GM04504 (cell line): ENCODE measurements around the gene UBASH3A.

Experiments used
- DNase-seq: peaks from one replicate; pipeline ENCODE4 v3.0.0-alpha.2; 2012; ENCODE audit warnings: low read depth

Gene UBASH3A

DNA sequence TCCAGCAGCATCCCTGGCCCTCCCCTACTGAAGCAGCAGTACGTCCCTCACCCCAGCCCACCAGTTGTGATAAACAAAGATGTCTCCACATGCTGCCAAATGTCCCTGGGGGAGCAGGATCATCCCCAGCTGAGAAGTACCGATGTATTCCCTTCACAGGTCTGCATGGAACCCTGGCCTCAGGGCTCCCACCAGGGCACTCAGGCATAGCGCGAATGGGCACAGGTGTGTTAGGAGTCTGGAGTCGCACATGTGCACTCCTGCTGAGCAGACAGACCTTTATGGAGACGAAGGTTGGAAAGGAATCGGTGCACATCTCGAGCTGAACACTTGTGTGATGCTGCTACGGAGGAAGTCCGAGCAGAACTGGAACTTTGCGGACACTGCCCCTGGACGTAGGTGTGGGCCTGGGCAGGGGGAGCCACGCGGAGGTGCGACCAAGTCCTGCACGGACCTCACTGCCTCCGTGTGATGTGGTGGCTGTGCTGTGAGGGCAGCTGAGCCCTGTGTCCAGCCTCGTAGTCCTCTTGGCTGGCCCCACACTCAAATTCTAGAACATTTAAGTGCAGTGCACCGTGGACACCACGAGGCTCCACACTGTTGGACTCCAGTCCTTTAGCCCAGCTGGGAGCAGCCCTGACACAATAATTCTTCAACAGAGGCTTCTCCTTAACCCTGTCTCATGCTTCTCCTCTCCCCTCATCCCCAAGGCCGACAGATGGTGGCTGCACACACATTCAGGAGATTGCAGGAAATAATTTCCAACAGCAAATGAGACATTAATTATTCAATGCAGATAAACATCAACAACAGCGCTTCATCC lies 48.9 kb downstream of the UBASH3A start:
- no peak for DNase-seq

DNA sequence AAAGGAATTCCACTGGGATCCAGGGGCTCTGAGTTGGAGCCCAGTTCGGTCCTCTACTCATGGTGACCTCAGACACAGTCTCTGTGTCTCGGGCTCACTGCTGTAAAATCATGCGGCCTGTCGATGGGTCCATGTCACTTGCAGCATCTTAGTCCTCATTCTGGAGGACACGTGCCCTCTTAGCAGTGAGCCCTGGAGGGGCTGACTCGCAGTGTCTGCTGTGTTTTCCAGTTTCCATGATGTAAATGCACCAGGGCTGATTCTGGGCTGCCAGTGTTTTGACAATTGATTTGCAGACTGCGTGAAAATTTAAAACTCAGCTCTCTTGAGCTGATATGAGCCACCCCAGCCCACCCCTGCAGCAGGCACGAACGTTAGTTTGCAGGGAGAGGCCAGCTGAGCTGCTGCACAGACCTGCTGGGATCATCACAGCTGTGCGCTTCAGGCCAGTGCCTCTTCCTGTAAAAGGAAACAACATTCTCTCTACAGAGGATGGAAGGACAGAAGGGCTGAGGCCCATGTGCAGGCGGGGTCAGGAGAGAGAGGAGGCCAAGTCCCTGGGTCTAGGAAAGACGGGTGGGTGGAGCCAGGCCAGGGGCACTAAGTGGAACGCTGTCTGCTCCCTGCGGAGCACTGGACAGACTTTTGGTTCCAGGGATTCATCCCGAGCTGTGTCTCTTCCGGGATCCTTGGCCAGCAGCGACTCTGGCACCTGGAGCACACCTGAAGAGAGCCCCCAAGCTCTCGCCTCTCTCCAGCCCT lies 49.7 kb downstream of the UBASH3A start:
- DNase-seq, result no peak

DNA sequence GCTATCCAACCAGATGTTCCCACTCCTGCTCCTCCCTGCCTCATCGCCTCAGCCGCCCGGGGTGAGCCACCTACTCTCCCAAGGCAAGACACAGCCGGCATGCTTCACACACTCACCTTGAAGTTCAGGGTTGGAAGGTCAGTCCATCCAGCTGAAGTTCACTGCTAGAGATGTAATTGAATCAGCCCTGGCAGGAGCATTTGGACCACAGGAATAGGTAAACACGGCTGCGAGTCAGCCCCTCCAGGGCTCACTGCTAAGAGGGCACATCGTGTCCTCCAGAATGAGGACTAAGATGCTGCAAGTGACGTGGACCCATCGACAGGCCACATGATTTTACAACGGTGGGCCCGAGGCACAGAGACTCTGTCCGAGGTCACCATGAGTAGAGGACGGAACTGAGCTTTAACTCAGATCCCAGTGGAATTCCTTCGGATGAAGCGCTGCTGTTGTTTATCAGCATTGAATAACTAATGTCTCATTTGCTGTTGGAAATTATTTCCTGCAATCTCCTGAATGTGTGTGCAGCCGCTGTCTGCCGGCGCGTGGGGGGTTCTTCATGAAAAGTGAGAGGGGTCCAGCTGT lies 50.4 kb downstream of the UBASH3A start:
- DNase-seq, result no peak

DNA sequence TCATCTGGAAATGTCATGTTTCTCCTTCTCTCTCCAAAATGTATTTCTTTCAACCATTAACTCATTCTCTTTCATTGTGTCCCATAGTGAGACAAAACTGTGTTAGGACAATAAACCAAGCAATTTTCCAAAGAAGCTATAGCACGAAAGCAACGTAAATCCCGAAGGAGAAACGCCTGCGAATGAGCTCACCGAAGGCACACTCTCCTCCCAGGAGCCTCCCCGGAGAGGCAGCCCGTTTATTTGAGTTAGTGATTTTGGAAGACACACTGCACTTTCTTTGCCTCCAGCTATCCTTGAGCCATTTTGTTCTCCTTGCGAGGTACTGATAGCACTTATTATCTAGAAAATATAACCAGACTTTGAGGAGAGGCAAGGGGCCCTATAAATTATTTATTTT lies 51.1 kb downstream of the UBASH3A start:
- DNase-seq, result no peak

DNA sequence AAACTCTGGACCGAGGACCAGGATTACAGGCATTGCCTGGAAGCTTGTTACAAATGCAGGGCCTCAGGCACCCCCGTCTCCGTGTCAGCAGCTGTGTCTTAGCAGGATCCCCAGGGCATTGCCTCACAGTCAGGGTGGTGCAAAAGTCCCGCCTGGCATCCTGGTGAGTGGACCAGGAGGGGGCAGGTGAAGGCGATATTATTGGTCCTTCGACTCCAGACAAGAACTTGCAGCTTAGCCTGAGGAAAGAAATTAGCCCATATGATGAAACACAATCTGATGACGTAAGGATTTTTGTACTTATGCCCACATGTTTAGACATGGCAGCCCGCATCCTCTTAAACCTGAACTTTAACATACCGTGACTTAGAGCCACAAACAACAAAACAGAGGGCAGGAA lies 51.5 kb downstream of the UBASH3A start:
- DNase-seq, result no peak

DNA sequence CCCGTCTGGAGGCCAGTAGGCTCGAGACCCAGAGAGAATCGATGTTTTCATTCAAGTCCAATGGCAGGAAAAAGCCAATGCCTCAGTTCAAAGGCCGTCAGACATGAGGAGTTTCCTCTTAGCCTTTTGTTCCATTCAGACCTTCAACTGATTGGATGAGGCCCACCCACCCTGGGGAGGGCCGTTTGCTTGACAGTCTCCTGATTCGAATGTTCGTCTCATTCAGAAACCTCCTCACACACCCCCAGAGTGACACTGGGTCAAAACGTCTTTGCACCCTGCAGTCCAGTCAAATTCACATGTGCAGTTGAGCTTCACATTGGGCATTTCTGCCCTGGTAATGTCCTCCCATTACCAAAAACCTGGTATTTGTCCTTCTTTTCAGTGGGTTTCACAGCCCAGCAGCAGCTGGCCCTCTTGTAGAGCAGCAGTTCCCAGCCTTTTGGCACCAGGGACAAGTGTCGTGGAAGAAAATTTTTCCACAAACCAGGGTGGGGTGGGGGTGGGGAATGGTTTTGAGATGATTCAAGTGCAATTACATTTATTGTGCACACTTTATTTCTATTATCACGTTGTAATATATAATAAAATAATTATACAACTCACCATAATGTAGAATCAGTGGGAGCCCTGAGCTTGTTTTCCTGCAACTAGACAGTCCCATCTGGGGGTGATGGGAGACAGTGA lies 52.2 kb downstream of the UBASH3A start:
- DNase-seq, result no peak

DNA sequence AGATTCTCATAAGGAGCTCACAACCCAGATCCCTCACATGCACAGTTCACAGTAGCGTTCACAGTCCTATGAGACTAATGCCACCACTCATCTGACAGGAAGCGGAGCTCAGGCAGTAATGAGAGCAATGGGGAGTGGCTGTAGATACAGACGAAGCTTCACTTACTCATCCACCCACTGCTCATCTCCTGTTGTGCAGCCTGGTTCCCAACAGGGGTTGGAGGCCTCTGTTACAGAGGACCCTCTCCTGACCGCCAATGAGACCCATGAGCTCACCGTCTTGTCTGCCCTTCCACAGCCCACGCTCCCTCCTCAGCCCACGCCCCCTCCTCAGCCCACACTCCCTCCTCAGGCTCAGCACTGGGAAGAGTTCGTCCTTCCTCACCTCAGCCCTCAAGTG lies 52.8 kb downstream of the UBASH3A start:
- DNase-seq, result no peak

DNA sequence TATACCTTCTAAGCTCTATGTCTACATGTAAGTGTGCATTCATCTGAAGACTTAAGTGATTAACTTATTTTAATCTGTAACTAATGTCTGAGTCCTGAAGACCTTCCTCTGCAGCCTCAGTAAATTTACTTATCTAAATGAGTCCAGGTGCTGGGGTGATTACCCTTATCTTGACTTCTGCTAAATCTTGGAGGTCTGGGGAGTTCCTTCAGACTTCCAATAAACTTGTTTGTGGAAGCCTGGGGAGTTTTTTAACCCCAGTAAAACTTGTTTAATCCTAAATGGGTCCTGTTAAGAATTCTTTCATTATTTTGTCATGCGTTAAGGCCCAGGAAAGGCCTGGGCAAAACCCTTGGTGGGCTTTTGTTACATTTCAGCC lies 55.4 kb downstream of the UBASH3A start:
- DNase-seq, result no peak

DNA sequence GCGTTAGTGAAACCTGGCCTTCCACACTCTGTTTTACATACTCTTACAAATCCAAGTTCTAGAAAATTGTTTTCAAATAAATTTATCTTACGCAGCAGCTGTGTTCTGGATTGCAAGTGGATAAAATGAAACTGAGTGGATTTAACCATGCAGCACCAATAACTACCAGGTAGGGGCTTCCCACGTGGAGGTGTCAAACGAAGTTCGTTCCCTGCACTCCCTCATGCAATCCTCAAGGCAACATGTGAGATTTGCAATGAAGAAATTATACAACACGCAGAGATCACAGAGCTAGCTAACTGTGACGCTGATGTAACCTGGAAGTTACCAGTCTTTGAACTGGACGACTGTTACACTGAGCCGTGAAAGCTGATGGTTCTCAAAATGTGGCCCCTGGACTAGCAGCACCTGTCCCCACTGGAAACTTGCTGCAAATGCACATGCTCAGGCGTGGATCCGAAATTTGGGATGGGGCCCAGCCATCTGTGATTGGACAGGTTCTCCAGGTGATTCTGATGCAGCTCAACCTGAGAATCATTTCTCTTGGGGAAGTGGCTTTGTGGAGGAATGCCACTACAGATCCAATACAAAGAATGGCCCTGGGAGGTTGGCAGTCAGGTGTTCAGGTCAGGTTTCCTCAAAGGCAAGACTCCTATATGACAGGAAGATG lies 56.0 kb downstream of the UBASH3A start:
- DNase-seq, result no peak

DNA sequence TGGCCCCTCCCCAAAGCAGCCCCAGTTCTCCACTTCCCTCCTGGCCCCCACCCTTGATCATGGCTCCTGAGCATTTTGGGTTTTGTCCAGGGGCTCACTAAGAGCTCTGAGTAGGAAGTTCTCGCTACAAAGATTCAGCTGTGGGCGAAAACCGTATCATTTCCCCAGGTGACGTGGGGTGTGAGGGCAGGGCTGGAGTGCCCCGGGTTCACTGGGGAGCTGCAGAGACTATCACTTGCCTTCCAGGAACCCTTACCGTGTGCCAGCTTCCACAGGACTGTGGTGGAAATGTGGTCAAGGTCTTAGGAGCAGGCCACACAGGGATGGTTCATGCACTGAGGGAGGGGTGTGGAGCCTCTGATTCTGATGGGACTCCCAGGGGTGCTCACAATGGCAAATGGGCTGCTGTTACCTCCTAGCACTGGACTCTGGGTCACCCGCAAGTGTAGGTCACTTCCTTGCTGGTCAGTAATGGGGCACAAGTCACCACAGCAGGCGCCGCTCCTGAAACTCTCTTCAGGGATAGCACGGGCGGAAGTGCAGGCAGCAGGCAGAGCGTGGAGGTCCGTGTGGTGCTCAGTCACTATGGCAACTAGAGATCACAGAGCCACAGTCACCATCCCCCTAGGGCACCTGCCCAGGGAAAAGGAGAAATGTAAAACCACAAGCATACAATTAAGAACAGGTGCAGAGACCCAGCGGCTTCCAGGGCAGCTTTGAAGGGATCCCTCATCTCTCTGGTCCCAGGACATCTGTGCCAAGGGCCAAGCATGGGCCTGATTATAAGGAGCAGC lies 56.9 kb downstream of the UBASH3A start:
- no peak for DNase-seq

DNA sequence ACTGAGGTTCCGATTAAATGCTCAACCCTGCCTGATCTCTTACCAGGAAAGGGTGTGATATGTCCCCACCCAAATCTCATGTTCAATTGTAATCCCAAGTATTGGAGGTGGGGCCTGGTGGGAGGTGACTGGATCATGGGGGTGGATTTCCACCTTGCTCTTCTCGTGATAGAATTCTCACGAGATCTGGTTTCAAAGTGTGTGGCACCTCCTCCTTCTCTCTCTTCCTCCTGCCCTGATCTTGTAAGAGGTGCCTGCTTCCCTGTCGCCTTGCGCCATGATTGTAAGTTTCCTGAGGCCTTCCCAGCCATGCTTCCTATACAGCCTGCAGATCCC lies 57.5 kb downstream of the UBASH3A start:
- DNase-seq, result no peak

DNA sequence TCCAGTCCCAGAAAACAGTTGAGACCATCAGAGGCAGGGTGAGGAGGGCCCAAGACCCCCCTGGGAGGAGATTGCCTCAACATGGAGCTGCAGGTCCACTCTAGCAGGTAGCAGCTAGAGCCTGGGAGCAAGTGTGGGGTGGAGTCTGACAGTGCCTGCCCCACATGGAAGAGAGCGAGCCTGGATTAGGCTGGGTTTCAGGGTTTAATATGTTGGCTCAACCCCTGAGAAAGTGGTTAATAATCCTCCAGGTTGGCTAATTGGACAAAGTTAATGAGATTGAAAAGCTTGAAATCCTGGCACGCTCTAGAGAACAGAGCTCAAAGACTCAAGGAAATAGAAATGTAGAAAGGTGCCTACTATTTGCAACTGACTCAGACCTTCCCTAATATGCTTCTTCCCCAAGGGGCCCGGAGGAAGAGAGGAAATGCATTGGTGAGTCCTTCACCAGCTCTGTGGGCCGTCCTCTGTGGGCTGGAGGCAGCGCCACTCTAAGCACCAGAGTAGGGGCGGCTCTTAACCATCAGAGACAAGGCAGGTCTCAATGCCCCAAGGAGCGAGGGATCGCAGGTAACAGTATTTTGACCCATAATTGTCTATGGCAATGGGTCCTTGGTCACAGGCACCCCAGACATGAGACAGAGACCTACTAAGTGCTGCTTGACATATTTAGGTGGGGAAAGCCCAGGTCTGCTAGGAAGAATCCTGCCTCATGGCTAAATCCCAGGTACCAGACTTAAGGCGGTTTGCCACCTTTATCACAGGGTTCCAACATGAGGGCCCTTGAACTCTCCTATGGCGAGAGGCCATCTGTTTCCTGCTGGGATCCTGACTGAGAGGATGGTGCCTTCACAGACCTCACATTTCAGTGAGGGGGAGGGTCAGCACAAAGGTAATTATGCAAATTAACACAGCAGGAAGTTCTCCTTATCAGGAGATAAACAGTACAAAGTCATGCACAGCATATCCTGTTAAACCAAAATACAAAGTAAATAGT lies 58.5 kb downstream of the UBASH3A start:
- no peak for DNase-seq

DNA sequence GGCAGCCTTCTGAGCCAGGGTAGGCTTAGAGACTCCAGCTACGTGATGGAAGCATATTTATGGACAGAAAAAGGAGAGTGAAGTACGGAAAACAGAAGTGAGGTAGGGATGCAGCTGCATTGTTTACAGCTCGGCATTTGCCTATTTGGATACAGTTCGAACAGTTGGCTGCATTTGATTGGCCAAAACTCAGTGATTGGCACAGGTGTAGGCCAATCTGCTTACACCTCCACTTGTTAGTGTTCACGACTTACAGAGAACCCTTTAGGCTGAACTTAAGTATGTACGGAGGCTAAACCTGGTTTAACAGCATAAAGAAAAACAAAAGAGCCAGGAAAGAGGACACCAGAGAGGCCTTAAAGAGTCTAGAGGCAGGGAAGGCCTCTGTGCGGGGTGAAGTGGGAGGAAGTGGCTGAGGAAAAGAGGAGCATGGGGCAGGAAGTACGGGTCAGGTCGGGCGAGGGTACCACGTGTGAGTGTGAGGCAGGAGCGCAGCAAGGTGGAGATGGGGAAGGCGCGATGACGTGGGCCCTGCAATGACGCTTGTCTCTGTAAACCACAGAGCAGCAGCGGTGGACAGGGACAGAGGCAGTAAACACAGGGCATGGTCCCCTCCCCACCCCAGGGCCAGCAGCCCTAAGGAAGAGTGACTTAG lies 60.3 kb downstream of the UBASH3A start:
- DNase-seq, result peak; percentile 15

DNA sequence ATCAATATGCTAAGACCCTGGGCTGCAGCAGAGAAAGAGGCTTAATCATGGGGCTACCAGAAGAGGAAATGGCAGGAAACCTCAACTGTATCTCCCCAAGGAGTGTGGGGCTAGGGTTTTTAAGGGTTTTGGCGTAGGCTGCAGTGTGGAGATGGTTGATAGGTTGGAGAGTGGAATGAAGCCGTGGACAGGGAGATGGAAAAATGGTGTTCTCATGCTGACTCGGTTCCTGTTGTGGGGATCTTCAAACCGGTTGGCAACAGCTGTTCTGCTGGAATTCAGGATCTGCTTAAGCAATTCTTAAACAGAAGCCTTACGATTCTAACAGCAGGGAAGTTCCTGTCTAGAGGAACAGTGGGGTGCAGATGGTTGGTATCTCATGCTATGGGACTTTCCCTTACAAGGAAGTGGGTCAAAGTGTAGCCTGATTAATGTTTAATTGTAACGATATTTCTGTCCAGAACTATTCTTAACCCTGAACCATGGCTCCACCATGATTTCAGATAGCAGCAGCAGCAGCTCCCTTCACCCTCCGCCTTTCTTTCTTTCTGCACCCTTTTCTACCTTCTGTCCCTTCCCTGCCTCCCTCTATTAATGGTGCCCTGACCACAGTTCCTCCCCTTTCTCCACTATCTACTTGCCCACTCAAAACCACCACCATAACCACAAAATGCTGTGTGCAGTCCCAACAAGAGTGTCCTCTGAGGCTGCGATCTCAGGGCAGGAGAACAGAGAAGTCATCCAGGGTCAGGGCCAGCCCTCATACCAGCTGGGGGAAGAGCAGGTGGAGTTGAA lies 61.5 kb downstream of the UBASH3A start:
- no peak for DNase-seq

DNA sequence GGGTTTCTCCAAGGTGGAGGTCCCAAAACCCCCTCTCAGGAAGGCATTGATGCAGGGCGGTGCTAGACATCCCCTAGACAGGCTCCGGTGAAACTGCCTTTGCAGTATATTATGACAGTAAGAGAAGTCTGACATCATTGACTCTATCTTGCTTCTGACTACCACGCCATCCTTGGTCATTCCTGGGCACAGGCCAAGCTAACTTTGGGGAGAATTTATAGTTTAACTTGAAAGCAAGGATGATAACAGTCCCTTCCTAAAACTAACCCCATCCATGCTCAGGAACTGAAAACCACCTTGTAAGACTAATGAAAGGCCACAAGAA lies 62.1 kb downstream of the UBASH3A start:
- DNase-seq, result no peak

DNA sequence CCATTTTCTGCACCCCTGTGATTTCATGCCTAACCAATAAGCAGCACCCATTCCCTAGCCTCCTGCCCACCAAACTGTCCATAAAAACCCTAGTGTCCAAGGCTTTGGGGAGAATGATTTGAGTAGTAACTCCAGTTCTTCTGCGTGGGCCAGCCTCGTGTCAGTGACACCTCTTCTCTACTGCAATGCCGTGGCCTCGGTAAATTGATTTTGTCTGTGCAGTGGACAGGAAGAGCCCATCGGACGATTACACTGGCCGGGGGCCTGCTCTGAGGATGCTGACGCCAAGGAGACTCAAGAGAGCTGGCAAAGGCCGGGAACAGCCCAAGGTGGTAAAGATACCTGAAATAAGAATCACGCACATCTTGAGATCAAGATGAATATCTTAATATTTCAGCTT lies 63.0 kb downstream of the UBASH3A start:
- DNase-seq, result no peak

DNA sequence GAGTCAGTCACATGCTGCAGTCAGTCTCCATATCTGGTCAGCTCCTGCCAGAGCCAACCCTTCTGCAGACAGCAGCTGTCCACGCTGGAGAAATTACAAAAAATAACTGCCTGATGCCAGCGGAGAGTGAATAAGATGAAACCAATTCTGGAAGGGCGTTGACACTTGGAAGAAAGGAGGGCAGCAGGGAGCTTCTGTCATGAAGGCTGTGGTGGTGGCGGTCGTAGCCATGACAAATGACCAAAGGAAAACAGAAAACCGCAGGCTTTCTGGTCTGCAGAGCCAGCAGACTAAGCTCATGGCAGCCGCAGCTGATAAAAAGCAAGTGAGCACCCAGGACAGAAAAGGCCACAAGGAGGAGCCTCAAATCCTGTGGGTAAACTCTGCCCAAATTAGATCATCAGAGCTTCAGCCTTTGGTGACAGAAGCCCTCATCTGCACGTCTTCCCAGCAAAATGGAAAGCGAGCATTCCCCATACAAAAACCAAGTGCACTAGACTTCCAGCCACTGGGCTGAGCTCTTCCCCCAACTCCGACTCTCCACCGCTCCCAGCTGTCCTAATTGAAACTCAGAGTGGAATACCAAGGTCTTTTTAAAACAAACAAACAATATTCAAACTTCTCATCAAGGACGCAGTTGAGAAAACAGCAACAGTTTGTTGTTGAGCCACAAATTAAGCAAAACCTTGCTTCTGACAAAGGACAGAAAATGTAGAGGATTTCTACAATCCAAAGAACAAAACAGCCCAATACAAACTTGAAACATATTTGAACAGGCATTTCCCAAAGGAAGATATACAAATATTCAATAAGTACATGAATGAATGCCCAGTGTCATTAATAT lies 63.7 kb downstream of the UBASH3A start:
- DNase-seq, result no peak
